HG03558 (cell line): ENCODE data around the gene WFDC2.
"Not testable (repeated sequence)": the region's sequence is repeated elsewhere in the genome, so short reads cannot be mapped to it uniquely, and the experiment has no call there.

Experiments used
- ATAC-seq: cut with Tn5 transposase; IDR thresholded peaks from one replicate; pipeline ENCODE4 v1.9.1; 2021; ENCODE audit warnings: moderate number of reproducible peaks; ENCODE audit not compliant: unreplicated experiment; ENCODE audit errors: extremely low read depth

The WFDC2 gene

DNA sequence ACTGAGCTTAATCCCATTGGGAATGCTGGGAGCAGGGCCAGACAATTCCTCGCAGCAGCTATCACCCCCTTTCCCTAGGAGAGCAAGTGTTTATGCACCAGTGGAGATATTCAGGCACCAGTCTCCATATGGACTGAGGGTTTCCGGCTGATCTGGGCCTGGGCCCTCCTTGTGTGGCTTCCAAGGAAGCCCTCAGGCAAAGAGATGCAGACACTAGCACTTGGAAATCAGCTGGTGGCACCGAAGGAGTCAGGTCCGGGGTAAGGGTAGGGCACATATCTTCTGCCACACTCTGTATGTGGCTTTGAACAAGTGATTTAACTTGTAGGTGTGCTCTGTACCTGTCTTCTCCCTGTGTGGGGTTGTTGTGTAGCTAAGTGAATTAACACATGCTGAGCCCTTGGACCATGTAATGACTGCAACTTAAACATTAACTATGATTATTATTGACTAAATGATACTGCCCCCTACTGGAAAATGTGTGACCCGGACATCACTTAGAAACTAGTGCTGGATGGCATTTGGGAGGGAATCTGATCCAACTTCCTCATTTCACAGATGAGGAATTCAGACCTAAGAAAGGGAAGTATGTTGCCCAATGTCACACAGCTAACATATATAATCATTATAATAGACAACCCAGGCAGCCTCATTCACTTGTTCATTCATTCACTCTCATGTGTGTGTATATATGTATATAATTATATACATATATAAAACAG lies 19.3 kb upstream of the WFDC2 start:
- ATAC-seq = no peak

DNA sequence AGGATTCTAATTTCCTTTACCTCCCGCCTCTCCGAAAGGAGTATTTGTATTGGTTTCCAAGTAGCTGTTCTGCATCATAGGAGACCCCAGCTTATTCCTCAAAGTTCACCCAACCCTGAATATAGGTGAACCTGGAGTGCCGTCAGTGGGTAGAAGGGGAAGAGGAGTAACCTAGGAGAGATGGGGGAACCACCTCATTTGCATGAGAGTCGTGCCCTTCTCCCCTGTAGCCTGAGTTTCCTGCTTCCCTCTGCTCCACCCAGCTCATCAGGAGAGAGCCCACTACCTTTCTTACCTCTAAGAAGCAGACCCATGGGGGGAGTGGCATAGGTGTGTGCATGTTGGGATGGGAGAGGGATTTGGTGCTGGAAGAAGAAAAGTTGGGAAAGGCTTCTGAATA lies 17.3 kb upstream of the WFDC2 start:
- no peak for ATAC-seq

DNA sequence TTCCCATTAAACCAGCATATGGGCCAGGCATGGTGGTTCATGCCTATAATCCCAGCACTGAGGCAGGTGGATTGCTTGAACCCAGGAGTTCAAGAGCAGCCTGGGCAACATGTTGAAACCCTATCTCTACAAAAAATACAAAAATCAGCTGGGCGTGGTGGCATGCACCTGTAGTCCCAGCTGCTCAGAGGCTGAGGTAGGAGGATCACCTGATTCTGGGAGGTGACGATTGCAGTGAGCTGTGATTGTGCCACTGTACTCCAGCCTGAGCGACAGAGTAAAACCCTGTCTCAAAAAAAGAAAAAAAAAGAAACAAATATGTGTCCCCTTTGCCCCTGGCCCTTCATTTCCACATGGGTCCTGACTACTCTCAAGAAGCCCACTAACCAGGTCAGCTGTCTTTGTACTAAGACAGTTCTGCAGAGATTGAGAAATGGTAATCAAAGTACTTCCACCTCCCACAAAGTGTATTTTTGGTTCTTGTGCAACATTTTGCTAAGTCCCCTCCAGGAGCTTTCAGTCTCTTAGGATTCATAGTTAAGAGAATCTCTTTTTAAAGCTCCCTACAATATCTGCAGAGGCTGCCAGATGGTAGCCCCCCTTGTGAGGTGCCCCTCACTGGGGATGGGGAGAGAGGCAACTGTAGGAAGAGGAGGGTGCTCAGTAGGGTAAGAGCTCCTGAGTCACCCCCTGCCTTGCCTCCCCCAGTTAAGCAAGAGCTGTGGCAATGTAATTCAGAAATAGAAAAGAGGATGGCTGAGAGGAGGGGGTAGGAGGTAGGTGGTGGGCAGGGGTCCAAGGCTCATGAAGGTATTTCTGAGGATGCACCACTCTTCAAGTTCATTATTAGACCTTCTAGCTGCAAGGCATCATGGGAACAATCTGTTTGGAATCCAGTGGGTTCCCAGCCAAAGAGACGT lies 16.5 kb upstream of the WFDC2 start:
- ATAC-seq = no peak

DNA sequence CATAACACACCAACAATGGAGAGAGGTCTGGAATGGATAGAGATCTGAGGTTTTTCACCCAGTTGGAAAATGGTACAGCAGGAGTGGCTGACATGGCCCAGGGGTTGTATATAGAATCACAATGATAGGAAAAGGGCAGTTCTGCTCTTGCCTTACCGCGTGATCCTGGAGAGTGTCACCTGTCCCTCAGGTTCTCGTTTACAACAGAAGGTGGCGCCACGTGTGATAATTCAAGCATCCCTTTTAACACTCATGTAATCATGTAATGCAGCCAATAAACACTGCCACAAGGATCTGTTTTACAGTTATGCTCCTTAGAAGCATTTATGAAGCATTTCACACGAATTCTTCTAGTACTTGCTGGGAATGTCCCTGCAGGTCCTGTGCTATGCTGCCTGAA lies 12.9 kb upstream of the WFDC2 start:
- ATAC-seq = no peak

DNA sequence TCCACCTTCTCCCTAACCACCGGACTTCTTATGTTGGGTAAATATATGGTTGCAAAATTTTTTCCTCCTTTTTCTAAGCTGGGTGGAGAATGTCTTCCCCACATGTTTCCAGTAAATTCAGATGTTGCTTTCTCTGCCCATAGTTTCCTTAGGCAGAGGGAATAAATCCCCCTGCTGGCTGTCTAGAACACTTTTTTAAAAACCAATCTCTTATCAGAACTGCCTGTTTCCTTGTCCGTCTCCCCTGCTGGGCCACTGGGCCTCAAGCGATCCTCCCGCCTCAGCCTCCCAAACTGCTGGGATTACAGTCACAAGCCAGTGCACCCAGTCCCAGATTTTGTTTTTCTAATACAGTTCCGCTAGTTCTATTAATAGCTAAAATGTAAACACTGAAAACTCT lies 9.9 kb upstream of the WFDC2 start:
- no peak for ATAC-seq

DNA sequence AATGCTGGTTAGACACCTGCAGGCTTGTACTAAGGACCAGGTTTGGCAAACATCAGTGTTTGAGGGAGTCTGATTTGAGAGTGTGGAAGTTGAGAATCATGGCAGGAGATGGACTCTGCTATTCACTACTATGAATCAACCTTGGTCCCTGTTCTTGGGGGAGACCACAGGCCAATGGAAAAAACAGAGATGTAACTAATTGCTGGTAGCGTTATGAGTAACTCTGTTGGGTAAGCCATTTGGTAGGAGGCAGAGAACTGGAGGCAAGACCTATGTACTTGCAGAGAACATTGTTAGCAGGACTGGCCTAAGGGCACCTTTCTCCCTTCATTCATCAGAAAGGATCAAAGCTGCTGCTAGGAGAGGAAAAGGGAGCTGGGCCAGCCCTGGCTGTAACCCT lies 8.3 kb upstream of the WFDC2 start:
- ATAC-seq = no peak

DNA sequence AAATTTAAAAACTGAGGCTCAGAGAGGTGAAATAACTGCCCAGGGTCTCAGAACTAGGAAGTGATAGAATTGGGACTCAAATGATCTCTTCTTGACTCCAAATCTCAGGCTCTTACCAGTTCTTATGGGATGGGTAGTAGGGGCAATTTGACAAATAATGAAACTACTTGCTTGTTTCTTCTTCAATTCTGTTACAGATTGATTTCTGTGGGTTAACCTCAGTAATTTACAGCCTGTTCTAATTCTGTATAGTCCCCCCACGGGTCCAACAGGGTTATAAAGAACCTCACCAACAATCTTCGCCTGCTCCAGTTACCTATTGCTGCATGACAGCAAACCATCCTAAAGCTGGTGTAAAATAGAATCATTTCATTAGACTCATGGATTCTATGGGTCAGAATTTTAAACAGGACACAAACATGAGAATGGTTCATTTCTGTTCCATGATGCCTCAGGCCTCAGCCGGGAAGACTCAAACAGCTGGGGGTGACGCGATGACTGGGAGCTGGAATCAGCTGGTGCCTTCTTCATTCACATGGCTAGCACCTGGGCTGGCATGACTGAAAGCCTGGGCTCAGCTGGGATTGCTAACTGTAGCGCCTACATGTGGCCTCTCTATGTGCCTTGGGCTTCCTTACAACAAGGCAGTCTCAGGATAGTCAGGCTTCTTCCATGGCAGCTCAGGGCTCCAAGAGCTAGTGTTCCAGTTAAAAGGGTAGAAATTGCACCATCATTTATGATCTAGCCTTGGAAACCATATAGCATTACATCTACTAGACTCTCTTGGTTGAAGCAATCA lies 6.6 kb upstream of the WFDC2 start:
- ATAC-seq = no peak

DNA sequence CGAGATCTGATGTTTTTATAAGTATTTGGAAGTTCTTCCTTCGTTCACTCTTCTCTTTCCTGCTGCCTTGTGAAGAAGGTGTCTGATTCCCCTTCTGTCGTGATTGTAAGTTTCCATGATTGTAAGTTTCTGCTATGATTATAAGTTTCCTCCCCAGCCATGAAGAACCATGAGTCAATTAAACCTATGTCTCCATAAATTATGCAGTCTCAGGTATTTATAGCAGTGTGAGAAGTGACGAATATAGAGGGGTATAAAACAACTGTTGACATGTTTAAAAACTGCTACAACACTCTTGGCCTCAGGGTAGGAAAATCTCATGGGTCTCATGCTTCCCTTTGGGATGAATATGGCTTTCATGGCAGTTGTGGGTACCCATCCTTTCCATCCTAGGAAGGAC lies 5.8 kb upstream of the WFDC2 start:
- ATAC-seq = no peak

DNA sequence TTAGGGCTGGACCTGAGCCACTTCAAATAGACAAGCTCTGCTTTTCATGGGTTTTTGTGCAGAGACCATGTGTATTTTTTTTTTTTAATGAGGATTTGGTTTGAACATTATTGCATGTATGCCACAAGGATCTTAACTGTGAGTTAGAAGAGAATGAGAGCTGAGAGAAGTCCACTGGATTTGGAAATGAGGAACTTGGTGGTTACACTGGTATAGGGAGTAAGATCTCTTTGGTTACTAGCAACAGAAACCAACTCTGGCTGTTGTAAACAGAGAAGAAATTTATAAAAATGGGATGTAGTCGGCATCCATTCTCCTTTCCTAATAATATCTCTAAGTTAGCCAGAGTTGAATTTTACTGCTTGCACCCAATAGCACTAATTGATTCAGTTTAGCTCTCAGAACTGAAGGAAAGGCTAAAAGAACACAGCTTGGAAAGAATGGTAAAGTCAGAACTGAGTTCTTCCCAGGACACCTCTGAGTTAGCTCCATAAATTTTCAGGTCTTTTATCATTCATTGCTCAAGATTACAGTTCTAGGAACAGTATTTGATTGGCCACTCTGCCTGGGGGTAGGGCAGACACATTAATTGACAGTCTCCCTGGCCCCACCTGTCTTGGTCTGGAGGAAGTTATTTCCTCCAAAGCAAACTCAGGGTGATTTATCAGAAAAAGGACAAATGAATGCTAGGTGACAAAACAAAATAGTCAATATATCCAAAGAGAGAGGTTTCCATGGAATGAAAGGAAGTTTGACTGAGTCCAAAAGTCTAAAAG lies 3.9 kb upstream of the WFDC2 start:
- no peak for ATAC-seq

DNA sequence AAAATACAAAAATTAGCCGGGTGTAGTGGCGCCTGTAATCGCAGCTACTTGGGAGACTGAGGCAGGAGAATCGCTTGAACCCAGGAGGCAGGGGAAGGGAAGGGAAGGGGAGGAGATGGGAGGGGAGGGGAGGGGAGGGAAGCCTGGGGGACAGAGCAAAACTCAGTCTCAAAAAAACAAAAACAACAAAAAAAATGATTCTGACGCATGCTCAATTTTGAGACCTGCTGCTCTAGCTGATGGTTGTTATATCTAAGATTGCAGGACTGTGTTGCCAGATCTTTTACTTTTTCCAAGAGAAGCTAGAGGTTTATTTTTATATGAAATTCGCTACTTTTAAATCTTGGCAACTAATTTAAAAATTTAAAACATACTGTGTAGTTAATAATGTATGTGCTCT lies 2.4 kb upstream of the WFDC2 start:
- no peak for ATAC-seq

DNA sequence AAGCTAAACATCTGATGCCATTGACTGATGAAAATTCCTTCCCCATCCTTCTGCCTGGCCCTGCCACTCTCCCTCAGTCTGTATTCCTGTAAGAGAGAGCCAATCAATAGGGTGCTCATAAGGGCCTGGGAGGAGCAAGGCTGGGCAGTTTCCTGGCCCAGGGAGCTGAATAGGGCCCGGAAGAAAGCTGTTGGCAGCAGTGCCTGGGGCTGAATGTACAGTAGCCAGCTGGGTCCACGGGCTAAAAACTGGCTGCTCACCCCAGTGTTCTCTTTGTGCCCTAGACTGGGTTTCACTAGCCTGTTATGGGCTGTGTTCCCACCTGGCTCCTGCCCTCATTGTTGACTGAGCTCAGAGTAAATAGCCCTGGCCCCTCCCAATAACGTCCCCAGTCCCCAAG lies 1.7 kb upstream of the WFDC2 start:
- ATAC-seq = no peak

DNA sequence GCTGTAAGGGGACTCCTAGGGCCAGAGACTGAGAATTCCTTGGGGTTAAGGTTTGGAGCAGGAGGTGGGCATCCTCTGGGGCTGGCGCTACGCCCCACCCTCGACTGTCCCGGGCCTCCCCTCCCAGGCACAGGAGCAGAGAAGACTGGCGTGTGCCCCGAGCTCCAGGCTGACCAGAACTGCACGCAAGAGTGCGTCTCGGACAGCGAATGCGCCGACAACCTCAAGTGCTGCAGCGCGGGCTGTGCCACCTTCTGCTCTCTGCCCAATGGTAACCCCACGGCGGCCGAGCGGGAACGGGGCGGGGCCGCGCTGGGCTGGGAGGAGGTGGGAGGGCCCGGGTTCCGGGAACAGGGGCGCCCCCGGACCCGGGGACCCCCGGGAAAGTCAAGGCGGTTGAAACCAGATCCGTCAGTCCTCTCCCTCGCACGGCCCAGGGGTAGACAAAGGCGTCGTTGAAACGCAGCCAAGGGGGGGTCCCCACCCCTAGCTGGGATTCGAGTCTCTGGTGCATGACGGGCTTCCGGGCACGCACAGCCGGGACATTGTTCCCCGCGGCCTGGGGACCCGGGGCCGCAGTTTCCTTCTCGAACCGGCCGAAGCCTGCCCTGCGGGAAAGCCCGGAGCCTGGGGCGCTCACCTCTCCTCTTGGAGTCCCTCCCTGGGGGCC lies 844 bp downstream of the WFDC2 start:
- ATAC-seq = no peak

DNA sequence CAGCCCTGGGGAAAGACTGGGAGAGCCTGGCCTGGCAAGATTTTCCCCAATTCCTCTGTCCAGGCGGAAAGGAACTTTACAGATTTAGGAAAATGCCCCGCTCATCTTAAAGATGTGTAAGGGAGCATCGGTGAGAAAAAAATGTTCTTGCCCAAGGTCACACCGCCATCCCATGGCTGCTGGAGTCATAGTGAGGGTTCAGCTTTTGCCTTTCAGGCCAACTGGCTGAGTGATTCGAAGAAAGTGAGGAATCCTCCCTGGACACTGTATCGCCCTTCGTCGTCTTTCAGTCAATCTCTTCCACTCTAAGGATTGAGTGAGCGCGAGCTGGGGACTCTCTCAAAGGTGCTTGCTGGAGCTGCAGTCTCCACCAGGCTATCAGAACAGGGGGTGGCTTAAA lies 1.4 kb downstream of the WFDC2 start:
- no peak for ATAC-seq

DNA sequence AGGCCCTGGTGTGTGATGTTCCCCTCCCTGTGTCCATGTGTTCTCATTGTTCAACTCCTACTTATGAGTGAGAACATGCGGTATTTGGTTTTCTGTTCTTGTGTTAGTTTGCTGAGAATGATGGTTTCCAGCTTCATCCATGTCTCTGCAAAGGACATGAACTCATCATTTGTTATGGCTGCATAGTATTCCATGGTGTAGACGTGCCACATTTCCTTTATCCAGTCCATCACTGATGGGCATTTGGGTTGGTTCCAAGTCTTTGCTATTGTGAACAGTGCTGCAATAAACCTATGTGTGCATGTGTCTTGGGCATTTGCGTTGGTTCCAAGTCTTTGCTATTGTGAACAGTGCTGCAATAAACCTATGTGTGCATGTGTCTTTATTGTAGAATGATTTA lies 2.7 kb downstream of the WFDC2 start:
- not testable (repeated sequence) for ATAC-seq

DNA sequence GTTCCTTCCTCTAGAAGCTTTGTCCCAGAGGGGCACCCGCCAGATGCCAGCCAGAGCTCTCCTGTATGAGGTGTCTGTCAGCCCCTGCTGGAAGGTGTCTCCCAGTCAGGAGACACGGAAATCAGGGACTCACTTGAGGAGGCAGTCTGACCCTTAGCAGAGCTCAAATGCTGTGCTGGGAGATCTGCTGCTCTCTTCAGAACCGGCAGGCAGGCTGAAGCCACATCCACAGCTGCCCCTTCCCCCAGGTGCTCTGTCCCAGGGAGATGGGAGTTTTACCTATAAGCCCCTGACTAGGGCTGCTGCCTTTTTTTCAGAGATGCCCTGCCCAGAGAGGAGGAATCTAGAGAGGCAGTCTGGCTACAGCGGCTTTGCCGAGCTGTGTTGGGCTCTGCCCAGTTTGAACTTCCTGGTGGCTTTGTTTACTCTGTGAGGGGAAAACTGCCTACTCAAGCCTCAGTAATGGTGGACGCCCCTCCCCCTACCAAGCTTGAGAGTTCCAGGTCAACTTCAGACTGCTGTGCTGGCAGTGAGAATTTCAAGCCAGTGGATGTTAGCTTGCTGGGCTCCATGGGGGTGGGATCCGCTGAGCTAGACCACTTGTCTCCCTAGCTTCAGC lies 8.1 kb downstream of the WFDC2 start:
- ATAC-seq = not testable (repeated sequence)

DNA sequence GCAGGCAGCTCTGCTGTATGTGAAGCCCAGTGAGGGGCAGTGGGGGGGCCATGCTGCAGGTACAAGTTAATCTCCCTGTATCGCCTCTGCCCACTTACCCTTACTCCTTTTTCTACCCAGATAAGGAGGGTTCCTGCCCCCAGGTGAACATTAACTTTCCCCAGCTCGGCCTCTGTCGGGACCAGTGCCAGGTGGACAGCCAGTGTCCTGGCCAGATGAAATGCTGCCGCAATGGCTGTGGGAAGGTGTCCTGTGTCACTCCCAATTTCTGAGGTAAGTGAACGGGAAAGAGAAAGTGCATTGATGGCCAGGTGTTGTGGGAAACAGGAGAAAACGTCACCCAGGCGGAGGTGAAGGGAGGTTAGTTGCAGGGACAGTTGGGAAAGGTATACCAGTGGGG lies 10.3 kb downstream of the WFDC2 start:
- no peak for ATAC-seq

DNA sequence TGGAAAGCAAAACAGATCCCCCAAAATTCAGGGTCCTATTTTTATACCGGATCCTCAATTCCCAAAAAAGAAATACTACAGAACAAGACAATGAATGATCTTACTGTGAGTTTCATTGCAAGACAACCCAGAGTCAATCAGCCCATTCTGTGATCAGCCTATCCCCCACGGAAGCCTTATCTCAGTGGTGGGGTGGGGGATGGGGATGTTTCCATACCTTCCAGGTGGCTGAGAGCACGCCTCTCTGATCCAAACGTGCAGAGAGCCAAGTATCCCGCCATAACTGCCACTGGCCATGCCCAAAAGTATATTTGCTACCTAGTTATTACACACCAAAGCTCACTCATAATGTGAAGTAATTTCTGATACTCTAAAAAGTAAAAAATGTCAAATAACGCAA lies 15.1 kb downstream of the WFDC2 start:
- ATAC-seq = no peak

DNA sequence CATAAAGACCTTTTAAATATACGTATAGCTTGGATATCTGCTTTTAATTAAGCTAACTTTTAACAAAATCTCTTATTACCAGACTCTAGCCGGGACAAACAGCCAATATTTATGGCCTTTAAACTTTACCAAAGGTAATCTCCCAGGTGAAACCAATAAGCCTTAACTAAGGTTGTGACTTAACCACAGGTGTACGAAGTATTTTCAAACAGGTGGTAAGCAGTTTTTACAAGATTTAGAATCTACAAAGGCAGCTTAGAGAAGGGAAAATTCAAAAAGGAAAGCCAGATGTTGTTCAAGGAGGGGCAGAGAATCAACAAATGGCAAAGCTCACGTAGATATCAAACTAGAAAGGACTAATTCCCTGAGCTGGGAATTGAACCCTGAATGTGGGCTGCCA lies 15.8 kb downstream of the WFDC2 start:
- ATAC-seq = no peak

DNA sequence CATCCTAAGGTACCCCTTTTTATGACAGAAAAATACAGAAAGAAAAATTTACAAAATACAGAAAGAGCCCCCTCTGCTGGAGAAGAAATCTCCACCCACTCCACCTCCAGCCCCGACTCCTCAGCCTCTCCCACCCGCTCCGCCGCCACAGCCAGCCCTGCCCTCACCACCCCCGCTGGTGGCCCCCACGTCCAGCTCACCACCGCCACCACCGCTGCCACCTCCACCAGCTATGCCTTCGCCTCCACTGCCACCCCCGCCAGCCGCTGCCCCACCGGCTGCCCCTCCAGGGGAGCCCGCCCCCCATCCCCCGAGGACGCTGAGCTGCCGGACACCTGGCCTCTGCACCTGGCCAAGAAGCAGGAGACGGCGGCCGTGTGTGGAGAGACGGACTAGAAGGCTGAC lies 17.7 kb downstream of the WFDC2 start:
- ATAC-seq = no peak
